ENCODE results near the gene TTI1. TPM values are rescaled to one million over a fixed set of nuclear protein-coding genes. Genes with fewer than 3 reads are reported as not detected.

TTI1 gene
- total RNA-seq, 1 donor, result 14.8 TPM

GRCh38 chr20:37946946-37947345 is 86.3 kb downstream of the TTI1 start:
- Histone ChIP-seq H3K27ac (ENCODE audit: low read depth, low read length) (no peak overlapping the region), H3K79me2 (ENCODE audit: insufficient read depth, low read length) (no peaks in the 10 kb centered on the region), H3K36me3 (ENCODE audit: insufficient read depth, low read length) (no peaks in the 10 kb centered on the region), H3K4me2 (ENCODE audit: insufficient read depth, low read length) (no peak overlapping the region), H3K4me3 (ENCODE audit: insufficient read depth, low read length) (no peak overlapping the region), H2AFZ (ENCODE audit: low read length) (no peak overlapping the region), H4K20me1 (ENCODE audit: insufficient read depth, low read length) (no peaks in the 10 kb centered on the region), H3K27me3 (ENCODE audit: insufficient read depth, low read length) (peaks cover 17% of the 10 kb centered on the region), H3K4me1 (ENCODE audit: insufficient read depth, low read length) (no peaks in the 10 kb centered on the region), H3K9me3 (ENCODE audit: low read depth, low read length) (peaks cover 8% of the 10 kb centered on the region)
- no peak for TF ChIP-seq CTCF (IDR thresholded peaks at IDR 0.05; ENCODE audit: extremely low read depth, low read depth, low read length)
- peak; percentile 36 for DNase-seq (ENCODE audit: insufficient read length, low spot score, missing footprints)

- H4K20me1 ChIP-seq (ENCODE audit: insufficient read depth, low read length), result no peaks in the 10 kb centered on the region
- peak; percentile 23 for DNase-seq (ENCODE audit: insufficient read length, low spot score, missing footprints)
- no peak overlapping the region for H2AFZ ChIP-seq (ENCODE audit: low read length)
- H3K36me3 ChIP-seq (ENCODE audit: insufficient read depth, low read length), result no peaks in the 10 kb centered on the region
- no peaks in the 10 kb centered on the region for H3K4me1 ChIP-seq (ENCODE audit: insufficient read depth, low read length)
- H3K9me3 ChIP-seq (ENCODE audit: low read depth, low read length), result peaks cover 8% of the 10 kb centered on the region
- H3K79me2 ChIP-seq (ENCODE audit: insufficient read depth, low read length), result no peaks in the 10 kb centered on the region
- no peak overlapping the region for H3K4me3 ChIP-seq (ENCODE audit: insufficient read depth, low read length)
- TF ChIP-seq CTCF (IDR thresholded peaks at IDR 0.05; ENCODE audit: extremely low read depth, low read depth, low read length), result no peak
- no peak overlapping the region for H3K4me2 ChIP-seq (ENCODE audit: insufficient read depth, low read length)
- no peak overlapping the region for H3K27ac ChIP-seq (ENCODE audit: low read depth, low read length)
- peaks cover 17% of the 10 kb centered on the region for H3K27me3 ChIP-seq (ENCODE audit: insufficient read depth, low read length)
Observed at GRCh38 chr20:37945091-37945547, 88.1 kb downstream of the TTI1 start.

GRCh38 chr20:37944456-37944981 is 88.7 kb downstream of the TTI1 start:
- no peak for TF ChIP-seq CTCF (IDR thresholded peaks at IDR 0.05; ENCODE audit: extremely low read depth, low read depth, low read length)
- no peak overlapping the region for H3K4me2 ChIP-seq (ENCODE audit: insufficient read depth, low read length)
- no peak overlapping the region for H3K4me3 ChIP-seq (ENCODE audit: insufficient read depth, low read length)
- H3K36me3 ChIP-seq (ENCODE audit: insufficient read depth, low read length), result no peaks in the 10 kb centered on the region
- no peak overlapping the region for H3K27ac ChIP-seq (ENCODE audit: low read depth, low read length)
- peaks cover 8% of the 10 kb centered on the region for H3K9me3 ChIP-seq (ENCODE audit: low read depth, low read length)
- H3K79me2 ChIP-seq (ENCODE audit: insufficient read depth, low read length), result no peaks in the 10 kb centered on the region
- H3K4me1 ChIP-seq (ENCODE audit: insufficient read depth, low read length), result no peaks in the 10 kb centered on the region
- DNase-seq (ENCODE audit: insufficient read length, low spot score, missing footprints), result peak; percentile 39
- no peak overlapping the region for H2AFZ ChIP-seq (ENCODE audit: low read length)
- peaks cover 14% of the 10 kb centered on the region for H3K27me3 ChIP-seq (ENCODE audit: insufficient read depth, low read length)
- H4K20me1 ChIP-seq (ENCODE audit: insufficient read depth, low read length), result no peaks in the 10 kb centered on the region

- H3K27me3 ChIP-seq (ENCODE audit: insufficient read depth, low read length), result peaks cover 9% of the 10 kb centered on the region
- H3K4me2 ChIP-seq (ENCODE audit: insufficient read depth, low read length), result no peak overlapping the region
- H3K79me2 ChIP-seq (ENCODE audit: insufficient read depth, low read length), result no peaks in the 10 kb centered on the region
- no peaks in the 10 kb centered on the region for H3K4me1 ChIP-seq (ENCODE audit: insufficient read depth, low read length)
- H3K27ac ChIP-seq (ENCODE audit: low read depth, low read length), result no peak overlapping the region
- H3K9me3 ChIP-seq (ENCODE audit: low read depth, low read length), result peaks cover 8% of the 10 kb centered on the region
- no peaks in the 10 kb centered on the region for H3K36me3 ChIP-seq (ENCODE audit: insufficient read depth, low read length)
- no peak overlapping the region for H3K4me3 ChIP-seq (ENCODE audit: insufficient read depth, low read length)
- no peak for TF ChIP-seq CTCF (IDR thresholded peaks at IDR 0.05; ENCODE audit: extremely low read depth, low read depth, low read length)
- no peaks in the 10 kb centered on the region for H4K20me1 ChIP-seq (ENCODE audit: insufficient read depth, low read length)
- DNase-seq (ENCODE audit: insufficient read length, low spot score, missing footprints), result peak; percentile 66
- H2AFZ ChIP-seq (ENCODE audit: low read length), result no peak overlapping the region
Observed at GRCh38 chr20:37943501-37944455, 89.5 kb downstream of the TTI1 start.

All from osteoblast (primary cell).